K562 (cell line): ENCODE measurements around the gene PRKCQ. TPM values are rescaled to one million over a fixed set of nuclear protein-coding genes. Genes with fewer than 3 reads are reported as not detected.

Source experiments
- CBX8 ChIP-seq: fragments of 200-600 bp; sonication (generic); IDR thresholded peaks from 2 replicates; pipeline ENCODE4 v1.6.1; 2012; ENCODE audit warnings: borderline replicate concordance, mixed run types, low read depth, mild to moderate bottlenecking, moderate library complexity, mixed read lengths, low read length, control low read depth, inconsistent platforms; ENCODE audit not compliant: poor library complexity, severe bottlenecking; ENCODE audit errors: extremely low read depth
- CREB5 ChIP-seq: fragments of 250-450 bp; sonication (Bioruptor Pico); IDR thresholded peaks from 2 replicates; pipeline ENCODE4 v1.5.0; 2020; ENCODE audit warnings: mild to moderate bottlenecking
- E4F1 ChIP-seq: fragments of 250-450 bp; sonication (Bioruptor Pico); IDR thresholded peaks from 2 replicates; pipeline ENCODE4 v1.5.0; 2021; ENCODE audit warnings: mild to moderate bottlenecking, borderline replicate concordance
- ERF ChIP-seq: fragments of 450-650 bp; formaldehyde crosslinking; IDR thresholded peaks from 2 replicates; pipeline ENCODE4 v1.4.0; 2020; ENCODE audit warnings: mild to moderate bottlenecking, mixed read lengths
- HDAC2 ChIP-seq: fragments of 450-650 bp; IDR thresholded peaks from 2 replicates; pipeline ENCODE4 v1.6.1; 2016; ENCODE audit warnings: mild to moderate bottlenecking
- KAT2B ChIP-seq: IDR thresholded peaks from one replicate; pipeline ENCODE4 v1.6.1; 2012; ENCODE audit warnings: low read depth, mild to moderate bottlenecking, control low read depth, inconsistent platforms, low read length, moderate library complexity
- PCBP2 ChIP-seq: fragments of 200-400 bp; formaldehyde crosslinking; IDR thresholded peaks from 2 replicates; pipeline ENCODE4 v1.6.1; 2018; ENCODE audit warnings: low read length, low read depth, mild to moderate bottlenecking, moderate library complexity; ENCODE audit not compliant: poor library complexity, severe bottlenecking
- PRDM10 ChIP-seq: fragments of 450-650 bp; IDR thresholded peaks from 2 replicates; pipeline ENCODE4 v1.6.1; 2018; ENCODE audit not compliant: partially characterized antibody
- SAP30 ChIP-seq: fragments of 200-600 bp; sonication (generic); IDR thresholded peaks from 2 replicates; pipeline ENCODE4 v1.6.1; 2012; ENCODE audit warnings: borderline replicate concordance, low read depth, mild to moderate bottlenecking, moderate library complexity, low read length, control low read depth, inconsistent platforms; ENCODE audit not compliant: insufficient read depth, poor library complexity, severe bottlenecking
- SP2 ChIP-seq: IDR thresholded peaks from 2 replicates; pipeline ENCODE4 v1.6.1; 2011; ENCODE audit warnings: mild to moderate bottlenecking, low read depth, low read length, moderate library complexity; ENCODE audit not compliant: poor library complexity, severe bottlenecking; ENCODE audit errors: extremely low read depth
- TCF3 ChIP-seq: sonication (generic); formaldehyde crosslinking; IDR thresholded peaks from 2 replicates; pipeline ENCODE4 v1.4.0; 2020; ENCODE audit warnings: mild to moderate bottlenecking, missing genetic modification reagents
- UBTF ChIP-seq, 2 experiments: IDR thresholded peaks; 2 replicates each; pipeline ENCODE4 v1.6.1; 2012; ENCODE audit warnings: improper control_type of control experiment in 2 of 2, low read depth in 2 of 2, low read length in 2 of 2, borderline replicate concordance in 1 of 2
- VEZF1 ChIP-seq: fragments of 200-800 bp; sonication (Bioruptor generic); IDR thresholded peaks from 2 replicates; pipeline ENCODE4 v1.6.1; 2017; ENCODE audit warnings: missing genetic modification characterization, missing compliant biosample characterization
- polyA plus RNA-seq, 8 experiments: library from polyadenylated mRNA; depleted of rRNA in 4 of 8; stranded (reverse) in 5 of 8; unstranded in 3 of 8; fragments of >200 nt; fragmentation: Nextera tagmentation in 2 of 8; fragmentation: Illumina TruSeq in 1 of 8; extraction: Ambion mirVana in 2 of 8; extraction: Trizol in 1 of 8; gene quantifications; 2 replicates each; pipeline versions ENCODE4 v1.2.1 to v1.2.3, GENCODE V29; 2011 to 2014; ENCODE audit warnings: inconsistent platforms in 1 of 8, missing spikeins in 1 of 8
- total RNA-seq, 7 experiments: library from RNA; depleted of rRNA in 6 of 7; stranded (reverse); fragments of >200 nt in 6 of 7; fragmentation: Illumina TruSeq in 2 of 7; extraction: Trizol in 2 of 7; gene quantifications; 2 replicates each; pipeline versions ENCODE4 v1.2.1 to v1.2.3, GENCODE V29; 2011 to 2021; ENCODE audit warnings: low replicate concordance in 1 of 7

The PRKCQ gene
- total and polyA plus RNA-seq, 9 of the 15 experiments (the other 6 are each of a cell fraction or from before 2014, with no cell fraction given): 4.4 to 23.3 (median 14.6) TPM

- TF ChIP-seq PRDM10 (no peak), KAT2B (no peak), ERF (no peak), UBTF (IDR thresholded peaks at IDR 0.05; ENCODE audit: borderline replicate concordance in 1 of 2, low read depth in 2 of 2, low read length in 2 of 2) (peak in 1 of 2 experiments; percentile 96; a peak in 2 of 4 replicates), CREB5 (CRISPR knock-in tag) (no peak), TCF3 (CRISPR knock-in tag) (no peak; the same call in 1 of the 2 replicates), PCBP2 (no peak), CBX8 (no peak), E4F1 (CRISPR knock-in tag) (no peak), SP2 (peak; percentile 47), VEZF1 (CRISPR knock-in tag) (peak; percentile 76), SAP30 (no peak), HDAC2 (no peak)
These were observed 378 bp upstream of the PRKCQ start (continued) for GRCh38 chr10:6580279-6581029.
